Neuron (in vitro differentiated cells): ENCODE results near the gene CERS6.

Experiments used
- H2AFZ ChIP-seq: one replicate; pipeline ENCODE4 v1.6.1; 2013; ENCODE audit warnings: low read depth, mild to moderate bottlenecking, inconsistent platforms, low read length, moderate library complexity
- H3K27me3 ChIP-seq: one replicate; pipeline ENCODE4 v1.6.1; 2013; ENCODE audit warnings: low read length; ENCODE audit not compliant: insufficient read depth
- H3K36me3 ChIP-seq: one replicate; pipeline ENCODE4 v1.6.1; 2013; ENCODE audit warnings: low read length; ENCODE audit not compliant: insufficient read depth
- H3K4me1 ChIP-seq: one replicate; pipeline ENCODE4 v1.6.1; 2013; ENCODE audit warnings: low read length; ENCODE audit not compliant: insufficient read depth
- H3K4me3 ChIP-seq: 2 replicates; pipeline ENCODE4 v1.5.1; 2013; ENCODE audit warnings: mild to moderate bottlenecking, low read length, moderate library complexity
- H3K9me3 ChIP-seq: one replicate; pipeline ENCODE4 v1.6.1; 2013; ENCODE audit warnings: low read length

Gene CERS6

DNA sequence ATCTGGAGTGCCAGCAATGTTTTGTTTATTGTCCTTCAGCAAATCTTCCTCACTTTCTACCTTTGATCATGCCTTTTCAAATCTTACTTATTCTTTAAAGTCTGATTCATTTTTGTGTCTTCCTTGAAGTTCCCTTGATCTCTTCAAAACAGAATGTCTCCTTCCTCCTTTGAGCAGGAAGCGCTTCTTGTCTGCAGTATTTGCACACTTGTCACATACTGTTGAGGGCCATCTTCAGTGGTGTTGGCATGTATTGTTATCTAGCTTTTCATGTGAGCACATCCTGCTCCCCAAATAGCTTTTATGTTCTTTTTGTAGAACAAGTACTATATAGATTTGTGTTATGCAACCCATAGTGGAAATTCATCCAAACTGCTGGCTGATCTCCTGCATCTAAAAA, 5.9 kb upstream of the CERS6 start:
- Histone ChIP-seq H3K4me1 (no peaks in the 10 kb centered on the region), H3K4me3 (no peak overlapping the region), H3K36me3 (no peaks in the 10 kb centered on the region), H3K27me3 (no peaks in the 10 kb centered on the region), H2AFZ (no peak overlapping the region), H3K9me3 (no peaks in the 10 kb centered on the region)

DNA sequence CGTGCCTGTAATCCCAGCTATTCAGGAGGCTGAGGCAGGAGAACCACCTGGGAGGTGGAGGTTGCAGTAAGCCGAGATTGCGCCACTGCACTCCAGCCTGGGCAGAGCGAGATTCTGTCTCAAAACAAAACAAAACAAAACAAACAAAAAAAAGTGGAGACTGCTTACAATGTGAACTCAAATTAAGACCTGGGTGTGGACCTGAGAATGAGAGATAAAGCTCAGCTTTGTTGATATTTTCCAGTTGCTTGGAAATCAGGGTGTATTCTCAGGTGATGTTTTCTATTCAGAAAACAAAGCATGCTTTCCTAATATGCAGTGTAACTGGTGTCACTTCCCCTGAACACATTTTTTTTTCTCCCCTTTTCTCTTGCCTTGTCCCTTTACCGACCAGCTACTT, 5.3 kb upstream of the CERS6 start:
- H3K27me3 ChIP-seq, result no peaks in the 10 kb centered on the region
- no peak overlapping the region for H2AFZ ChIP-seq
- H3K4me3 ChIP-seq, result no peak overlapping the region
- no peaks in the 10 kb centered on the region for H3K9me3 ChIP-seq
- no peaks in the 10 kb centered on the region for H3K36me3 ChIP-seq
- no peaks in the 10 kb centered on the region for H3K4me1 ChIP-seq

- Histone ChIP-seq H3K9me3 (no peaks in the 10 kb centered on the region), H3K36me3 (no peaks in the 10 kb centered on the region), H2AFZ (no peak overlapping the region), H3K4me3 (no peak overlapping the region), H3K4me1 (peaks cover 5% of the 10 kb centered on the region), H3K27me3 (no peaks in the 10 kb centered on the region)
Observed at GRCh38 chr2:168452781-168453180, 3.3 kb upstream of the CERS6 start.

DNA sequence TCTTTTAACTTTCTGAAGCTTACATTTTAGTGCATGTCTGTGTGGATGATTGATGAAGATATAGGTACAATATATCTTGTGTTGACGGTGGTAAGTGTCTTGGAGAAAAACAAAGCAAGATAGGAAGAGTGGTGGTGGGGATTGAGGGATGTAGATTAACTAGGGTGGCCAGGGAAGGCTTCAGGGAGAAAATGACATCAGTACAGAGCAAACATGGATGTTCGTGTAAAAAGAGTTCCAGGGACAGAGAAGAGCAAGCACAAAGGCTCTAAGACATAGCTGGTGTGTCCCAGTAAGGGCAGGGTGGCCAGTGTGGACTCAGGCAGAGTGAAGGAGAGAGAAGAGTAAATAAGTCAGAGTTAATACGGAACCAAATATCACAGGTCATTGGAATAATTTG, 2.7 kb upstream of the CERS6 start:
- no peak overlapping the region for H3K4me3 ChIP-seq
- H2AFZ ChIP-seq, result no peak overlapping the region
- H3K36me3 ChIP-seq, result no peaks in the 10 kb centered on the region
- H3K27me3 ChIP-seq, result no peaks in the 10 kb centered on the region
- peaks cover 11% of the 10 kb centered on the region for H3K4me1 ChIP-seq
- no peaks in the 10 kb centered on the region for H3K9me3 ChIP-seq

GRCh38 chr2:168454737-168455644, 1.1 kb upstream of the CERS6 start:
- Histone ChIP-seq H3K4me1 (peaks cover 21% of the 10 kb centered on the region), H3K27me3 (no peaks in the 10 kb centered on the region), H3K4me3 (peak overlapping the region; percentile 61), H3K36me3 (no peaks in the 10 kb centered on the region), H2AFZ (peak overlapping the region; percentile 87), H3K9me3 (no peaks in the 10 kb centered on the region)

GRCh38 chr2:168456521-168457189, 583 bp downstream of the CERS6 start:
- Histone ChIP-seq H3K27me3 (no peaks in the 10 kb centered on the region), H3K36me3 (no peaks in the 10 kb centered on the region), H3K4me3 (peak overlapping the region; percentile 61), H3K4me1 (peaks cover 21% of the 10 kb centered on the region), H3K9me3 (no peaks in the 10 kb centered on the region), H2AFZ (peak overlapping the region; percentile 87)

GRCh38 chr2:168457190-168457895, 1.3 kb downstream of the CERS6 start:
- H3K4me3 ChIP-seq, result peak overlapping the region; percentile 61
- H3K36me3 ChIP-seq, result no peaks in the 10 kb centered on the region
- H3K4me1 ChIP-seq, result peaks cover 21% of the 10 kb centered on the region
- H3K27me3 ChIP-seq, result no peaks in the 10 kb centered on the region
- H3K9me3 ChIP-seq, result no peaks in the 10 kb centered on the region
- peak overlapping the region; percentile 87 for H2AFZ ChIP-seq

DNA sequence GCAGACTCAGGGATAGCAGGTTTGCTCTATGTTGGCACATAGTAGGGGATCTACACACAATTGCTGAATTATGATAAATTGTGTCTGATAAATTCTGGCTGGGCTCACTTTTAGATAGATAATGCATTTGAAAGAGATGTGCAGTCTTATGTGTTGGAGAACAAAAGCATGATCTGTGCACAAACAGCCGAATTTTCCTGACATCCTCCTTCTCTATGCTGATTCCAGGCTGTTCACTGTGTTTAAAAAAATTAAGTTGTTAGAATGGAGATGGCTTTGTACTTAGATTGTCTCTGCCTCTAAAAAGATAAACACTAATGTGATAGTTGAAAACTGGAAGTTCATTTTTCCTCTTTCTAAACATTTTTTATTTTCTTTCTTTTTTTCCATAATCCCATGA, 2.1 kb downstream of the CERS6 start:
- Histone ChIP-seq H3K36me3 (no peaks in the 10 kb centered on the region), H3K4me3 (peak overlapping the region; percentile 61), H3K27me3 (no peaks in the 10 kb centered on the region), H3K9me3 (no peaks in the 10 kb centered on the region), H3K4me1 (peaks cover 21% of the 10 kb centered on the region), H2AFZ (no peak overlapping the region)

GRCh38 chr2:168459256-168459655, 3.2 kb downstream of the CERS6 start:
- no peaks in the 10 kb centered on the region for H3K27me3 ChIP-seq
- no peaks in the 10 kb centered on the region for H3K36me3 ChIP-seq
- no peaks in the 10 kb centered on the region for H3K9me3 ChIP-seq
- H3K4me1 ChIP-seq, result peaks cover 21% of the 10 kb centered on the region
- H2AFZ ChIP-seq, result no peak overlapping the region
- no peak overlapping the region for H3K4me3 ChIP-seq

- Histone ChIP-seq H3K36me3 (no peaks in the 10 kb centered on the region), H3K9me3 (no peaks in the 10 kb centered on the region), H2AFZ (no peak overlapping the region), H3K27me3 (no peaks in the 10 kb centered on the region), H3K4me1 (peaks cover 21% of the 10 kb centered on the region), H3K4me3 (no peak overlapping the region)
Observed at GRCh38 chr2:168460571-168460970, 4.5 kb downstream of the CERS6 start.

DNA sequence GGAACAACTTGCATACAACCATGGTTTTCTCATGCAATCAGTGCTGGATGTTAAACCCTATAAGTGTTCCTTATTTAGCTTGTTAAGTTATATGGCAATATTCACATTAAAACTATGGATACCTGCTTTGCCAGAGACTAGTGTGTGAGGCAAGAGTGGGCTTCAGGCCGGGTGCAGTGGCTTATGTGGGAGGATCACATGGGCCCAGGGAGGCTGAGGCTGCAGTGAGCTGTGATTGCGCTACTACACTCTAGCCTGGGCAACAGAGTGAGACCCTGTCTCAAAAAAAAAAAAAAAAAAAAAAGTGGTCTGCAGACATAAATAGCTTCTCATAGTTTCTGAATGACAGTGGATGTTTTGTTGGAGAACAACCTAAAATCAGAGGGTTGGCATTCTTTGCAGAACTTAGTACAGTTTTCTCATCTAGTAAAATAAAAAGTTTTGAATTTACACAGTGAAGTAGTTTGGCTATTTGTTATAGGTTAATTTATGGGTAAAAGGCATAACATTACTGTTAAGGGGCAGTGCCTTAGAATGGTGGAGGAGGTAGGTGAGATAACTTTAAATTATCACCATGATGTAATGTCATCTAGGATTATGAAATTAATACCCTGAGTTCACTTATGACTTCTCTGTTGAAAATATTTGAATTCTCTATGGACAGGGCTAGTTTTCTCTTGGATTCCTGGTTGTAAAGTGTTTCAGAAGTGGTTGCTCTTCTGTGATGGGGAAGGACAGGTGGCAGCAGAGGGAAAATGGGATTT, 5.3 kb downstream of the CERS6 start:
- no peaks in the 10 kb centered on the region for H3K36me3 ChIP-seq
- no peak overlapping the region for H3K4me3 ChIP-seq
- no peak overlapping the region for H2AFZ ChIP-seq
- no peaks in the 10 kb centered on the region for H3K9me3 ChIP-seq
- peaks cover 22% of the 10 kb centered on the region for H3K4me1 ChIP-seq
- H3K27me3 ChIP-seq, result no peaks in the 10 kb centered on the region

GRCh38 chr2:168461942-168462331, 5.9 kb downstream of the CERS6 start:
- Histone ChIP-seq H2AFZ (no peak overlapping the region), H3K36me3 (no peaks in the 10 kb centered on the region), H3K4me3 (no peak overlapping the region), H3K9me3 (no peaks in the 10 kb centered on the region), H3K4me1 (peaks cover 27% of the 10 kb centered on the region), H3K27me3 (no peaks in the 10 kb centered on the region)
